Breast epithelium (tissue), 4 donors: Measurements from ENCODE around the gene THSD7B. TPM values are rescaled to one million over a fixed set of nuclear protein-coding genes. Genes with fewer than 3 reads are reported as not detected.

Experiments
- DNase-seq, 2 donors: peaks; one replicate each; pipeline ENCODE4 v3.0.0-alpha.2; 2019; ENCODE audit warnings: low spot score in 2 of 2
- H3K27ac ChIP-seq, 2 donors: fragments of 200-600 bp; sonication (generic) in 1 of 2; one replicate each; pipeline ENCODE4 v1.5.1; 2016 to 2019; ENCODE audit warnings: mild to moderate bottlenecking in 1 of 2
- H3K27me3 ChIP-seq, 2 donors: fragments of 200-600 bp; sonication (generic) in 1 of 2; one replicate each; pipeline versions ENCODE4 v1.5.1 to v1.6.0; 2017 to 2019; ENCODE audit warnings: control low read depth in 1 of 2, mild to moderate bottlenecking in 1 of 2
- H3K36me3 ChIP-seq: fragments of 200-600 bp; one replicate; pipeline ENCODE4 v1.5.1; 2019
- H3K4me1 ChIP-seq, 2 donors: fragments of 200-600 bp; sonication (generic); one replicate each; pipeline ENCODE4 v1.5.1; 2016 to 2019; ENCODE audit warnings: control low read depth in 1 of 2
- H3K4me3 ChIP-seq, 3 donors: fragments of 200-600 bp; sonication (generic); 1 replicate in 2 of 3; 2 replicates in 1 of 3; pipeline ENCODE4 v1.5.1; 2016 to 2019; ENCODE audit warnings: mild to moderate bottlenecking in 3 of 3, moderate library complexity in 2 of 3
- H3K9me3 ChIP-seq, 2 donors: fragments of 200-600 bp; sonication (generic) in 1 of 2; one replicate each; pipeline ENCODE4 v1.5.1; 2016 to 2019; ENCODE audit warnings: control low read depth in 1 of 2
- POLR2A ChIP-seq: fragments of 450-650 bp; IDR thresholded peaks from one replicate; pipeline ENCODE4 v1.6.1; 2016; ENCODE audit warnings: antibody characterized with exemption, mild to moderate bottlenecking, moderate library complexity
- POLR2AphosphoS5 ChIP-seq, 3 donors: sonication (generic); formaldehyde crosslinking; IDR thresholded peaks; one replicate each; pipeline ENCODE4 v1.6.1; 2017; ENCODE audit warnings: antibody characterized with exemption in 3 of 3
- intact Hi-C: fragments of 100-400 bp; cut with DNase I; formaldehyde crosslinking; loops from one replicate; pipeline ENCODE4 v1.15.1; 2023; ENCODE audit warnings: low total_unique reads
- total RNA-seq, 3 donors: library from RNA; depleted of rRNA; stranded (reverse); fragments of >200 nt; gene quantifications; one replicate each; pipeline ENCODE4 v1.1.0, GENCODE V29; 2016
- TF ChIP-seq, protein P1 (sequence below), 3 donors: fragments of 450-650 bp; IDR thresholded peaks; one replicate each; pipeline ENCODE4 v1.5.1; 2016 to 2017; ENCODE audit warnings: antibody characterized with exemption in 3 of 3, mild to moderate bottlenecking in 3 of 3, moderate library complexity in 3 of 3

THSD7B gene
- total RNA-seq, 3 donors from 2014 or later = 0.73 to 3.3 (median 2.1) TPM

DNA sequence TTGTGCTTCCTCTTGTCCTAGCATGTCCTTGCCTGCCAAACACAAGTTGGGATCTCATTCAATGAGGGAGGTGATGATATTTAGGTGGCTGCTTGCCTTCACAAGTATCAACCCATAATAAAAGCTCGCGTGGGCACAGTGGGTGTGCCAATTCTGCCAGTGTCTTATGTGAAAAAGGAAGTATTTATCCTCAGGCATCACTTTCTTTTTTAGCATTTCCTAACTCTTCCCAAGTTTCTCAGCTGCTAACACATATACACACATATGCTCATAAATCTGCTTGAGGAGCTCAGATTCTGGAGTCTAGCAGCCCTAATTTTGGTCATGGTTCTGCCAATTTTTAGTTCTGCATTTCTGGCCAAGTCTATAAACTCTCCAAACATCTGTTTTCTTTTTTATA lies 879.4 kb downstream of the THSD7B start:
- no peaks in the 10 kb centered on the region for H3K9me3 ChIP-seq
- H3K27me3 ChIP-seq = no peaks in the 10 kb centered on the region
- H3K4me3 ChIP-seq = no peak overlapping the region
- no peaks in the 10 kb centered on the region for H3K4me1 ChIP-seq
- peak in 1 of 2 donors; percentile 22 for DNase-seq
- intact Hi-C loops = no loop called here
- H3K36me3 ChIP-seq = no peaks in the 10 kb centered on the region
- TF ChIP-seq POLR2AphosphoS5 (IDR thresholded peaks at IDR 0.05) = no peak
- TF ChIP-seq, protein P1, sequence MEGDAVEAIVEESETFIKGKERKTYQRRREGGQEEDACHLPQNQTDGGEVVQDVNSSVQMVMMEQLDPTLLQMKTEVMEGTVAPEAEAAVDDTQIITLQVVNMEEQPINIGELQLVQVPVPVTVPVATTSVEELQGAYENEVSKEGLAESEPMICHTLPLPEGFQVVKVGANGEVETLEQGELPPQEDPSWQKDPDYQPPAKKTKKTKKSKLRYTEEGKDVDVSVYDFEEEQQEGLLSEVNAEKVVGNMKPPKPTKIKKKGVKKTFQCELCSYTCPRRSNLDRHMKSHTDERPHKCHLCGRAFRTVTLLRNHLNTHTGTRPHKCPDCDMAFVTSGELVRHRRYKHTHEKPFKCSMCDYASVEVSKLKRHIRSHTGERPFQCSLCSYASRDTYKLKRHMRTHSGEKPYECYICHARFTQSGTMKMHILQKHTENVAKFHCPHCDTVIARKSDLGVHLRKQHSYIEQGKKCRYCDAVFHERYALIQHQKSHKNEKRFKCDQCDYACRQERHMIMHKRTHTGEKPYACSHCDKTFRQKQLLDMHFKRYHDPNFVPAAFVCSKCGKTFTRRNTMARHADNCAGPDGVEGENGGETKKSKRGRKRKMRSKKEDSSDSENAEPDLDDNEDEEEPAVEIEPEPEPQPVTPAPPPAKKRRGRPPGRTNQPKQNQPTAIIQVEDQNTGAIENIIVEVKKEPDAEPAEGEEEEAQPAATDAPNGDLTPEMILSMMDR (IDR thresholded peaks at IDR 0.05) = no peak
- TF ChIP-seq POLR2A = no peak
- no peak overlapping the region for H3K27ac ChIP-seq

DNA sequence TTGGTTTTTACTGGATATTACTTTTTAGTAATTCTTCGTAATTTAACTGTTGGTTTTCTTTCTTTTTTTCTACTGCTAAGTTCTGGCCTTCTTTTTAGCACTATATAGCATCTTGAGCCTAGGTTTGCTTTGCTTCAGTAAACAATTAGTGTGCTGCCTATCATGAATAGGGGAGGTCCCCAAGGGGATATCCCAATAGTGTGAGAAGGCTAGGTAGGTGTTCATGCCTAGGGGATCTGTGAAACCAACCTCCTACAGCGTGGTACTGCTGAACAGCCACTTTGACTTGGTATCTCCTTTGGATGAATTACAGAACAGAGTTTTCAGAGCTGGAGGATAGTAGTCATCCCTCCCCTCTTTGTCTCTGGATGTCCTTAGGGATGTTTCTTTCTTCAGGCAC lies 888.7 kb downstream of the THSD7B start:
- DNase-seq = no peak
- H3K36me3 ChIP-seq = no peaks in the 10 kb centered on the region
- no peaks in the 10 kb centered on the region for H3K9me3 ChIP-seq
- TF ChIP-seq, protein P1 (IDR thresholded peaks at IDR 0.05) = no peak
- no peak for TF ChIP-seq POLR2A
- no peak for TF ChIP-seq POLR2AphosphoS5 (IDR thresholded peaks at IDR 0.05)
- intact Hi-C loops = no loop called here
- H3K27me3 ChIP-seq = no peaks in the 10 kb centered on the region
- no peak overlapping the region for H3K27ac ChIP-seq
- no peak overlapping the region for H3K4me3 ChIP-seq
- H3K4me1 ChIP-seq = no peaks in the 10 kb centered on the region

DNA sequence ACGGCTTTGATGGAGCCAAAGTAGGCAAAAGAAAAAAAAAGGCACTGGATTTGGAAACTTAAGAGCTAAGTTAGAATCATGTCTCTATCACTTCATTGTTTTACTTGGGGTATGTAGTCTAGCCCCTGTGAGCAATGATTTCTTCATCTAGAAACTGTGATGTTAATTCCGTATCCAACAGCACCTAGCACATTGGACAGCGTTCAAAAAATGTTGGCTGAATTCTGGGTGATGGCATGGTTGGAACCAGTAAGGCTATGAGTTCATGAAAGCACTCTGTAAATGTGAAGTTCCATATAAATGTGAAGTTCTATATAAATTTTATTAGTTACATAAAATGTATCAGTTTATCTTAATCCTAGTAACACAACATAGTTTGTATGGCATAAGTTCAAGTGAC lies 890.5 kb downstream of the THSD7B start:
- intact Hi-C loops = no loop called here
- Histone ChIP-seq H3K9me3 (no peaks in the 10 kb centered on the region), H3K36me3 (no peaks in the 10 kb centered on the region), H3K27ac (no peak overlapping the region), H3K4me3 (no peak overlapping the region), H3K4me1 (no peaks in the 10 kb centered on the region), H3K27me3 (no peaks in the 10 kb centered on the region)
- DNase-seq = no peak
- TF ChIP-seq POLR2AphosphoS5 (IDR thresholded peaks at IDR 0.05) (no peak), POLR2A (no peak)
- TF ChIP-seq, protein P1 (IDR thresholded peaks at IDR 0.05) = no peak

DNA sequence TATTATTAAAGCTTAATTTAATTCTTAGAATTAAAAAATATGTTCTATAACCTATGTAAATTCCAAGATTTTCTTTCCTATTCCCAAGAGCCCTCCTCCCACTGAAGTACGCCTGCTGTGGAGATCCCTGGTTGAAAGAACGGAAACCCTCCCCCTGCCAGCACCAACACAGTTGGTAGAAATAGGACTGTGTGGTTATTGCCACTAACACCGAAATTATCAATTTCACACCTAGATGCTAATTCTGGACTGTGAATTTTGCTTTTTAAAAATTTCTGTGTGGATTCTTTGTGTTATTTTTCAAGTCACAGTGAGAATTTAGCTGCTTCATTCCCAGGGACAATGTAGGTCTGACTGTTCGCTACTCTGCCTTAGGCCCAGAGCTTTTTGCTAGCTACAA lies 893.1 kb downstream of the THSD7B start:
- no peak for DNase-seq
- Histone ChIP-seq H3K27me3 (no peaks in the 10 kb centered on the region), H3K9me3 (no peaks in the 10 kb centered on the region), H3K27ac (no peak overlapping the region), H3K36me3 (no peaks in the 10 kb centered on the region), H3K4me3 (no peak overlapping the region), H3K4me1 (no peaks in the 10 kb centered on the region)
- intact Hi-C loops = no loop called here
- TF ChIP-seq POLR2AphosphoS5 (IDR thresholded peaks at IDR 0.05) (no peak), POLR2A (no peak)
- TF ChIP-seq, protein P1 (IDR thresholded peaks at IDR 0.05) = no peak

DNA sequence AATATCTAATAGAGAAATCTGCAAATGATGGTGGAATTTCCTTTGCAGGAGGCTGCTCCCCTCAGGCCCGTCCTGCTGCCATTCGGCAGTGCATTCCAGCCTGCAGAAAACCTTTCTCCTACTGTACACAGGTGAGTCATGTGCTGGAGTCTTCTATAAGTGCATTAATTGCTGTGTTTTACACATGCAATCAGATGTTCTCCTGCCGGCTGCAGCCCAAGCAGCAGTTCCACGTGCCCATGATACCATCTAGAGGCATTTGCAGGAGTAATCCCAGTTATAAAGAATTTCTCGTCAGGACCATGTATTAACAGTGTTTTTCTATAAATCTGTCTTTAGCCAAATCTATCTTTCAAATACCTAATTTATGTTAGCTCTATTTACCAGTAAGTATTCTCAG lies 894.3 kb downstream of the THSD7B start:
- Histone ChIP-seq H3K27ac (no peak overlapping the region), H3K9me3 (no peaks in the 10 kb centered on the region), H3K4me1 (no peaks in the 10 kb centered on the region), H3K36me3 (no peaks in the 10 kb centered on the region), H3K4me3 (no peak overlapping the region), H3K27me3 (no peaks in the 10 kb centered on the region)
- no peak for DNase-seq
- intact Hi-C loops = no loop called here
- TF ChIP-seq POLR2A = no peak
- TF ChIP-seq, protein P1 (IDR thresholded peaks at IDR 0.05) = no peak
- TF ChIP-seq POLR2AphosphoS5 (IDR thresholded peaks at IDR 0.05) = no peak
